H9 (cell line): ENCODE results near the gene HOXC10. TPM values are rescaled to one million over a fixed set of nuclear protein-coding genes. Genes with fewer than 3 reads are reported as not detected.

Experiments used
- DNase-seq: peaks from one replicate; pipeline ENCODE4 v3.0.0-alpha.2; 2017
- H2AFZ ChIP-seq: one replicate; pipeline ENCODE4 v1.6.1; 2013; ENCODE audit warnings: mild to moderate bottlenecking, low read length, control low read depth, moderate library complexity
- H2AK5ac ChIP-seq: 2 replicates; pipeline ENCODE4 v1.6.1; 2013; ENCODE audit warnings: low read length, control low read depth, mixed read lengths; ENCODE audit not compliant: insufficient read length
- H2BK120ac ChIP-seq: one replicate; pipeline ENCODE4 v1.6.1; 2013; ENCODE audit warnings: low read depth, mild to moderate bottlenecking, low read length, control low read depth, inconsistent platforms; ENCODE audit not compliant: poor library complexity, severe bottlenecking
- H2BK12ac ChIP-seq: 2 replicates; pipeline ENCODE4 v1.6.1; 2013; ENCODE audit warnings: low read length, control low read depth, mixed read lengths, low read depth; ENCODE audit not compliant: insufficient read length
- H2BK15ac ChIP-seq: 2 replicates; pipeline ENCODE4 v1.6.1; 2013; ENCODE audit warnings: low read depth, low read length, control low read depth
- H2BK20ac ChIP-seq: one replicate; pipeline ENCODE4 v1.6.1; 2013; ENCODE audit warnings: low read depth, mild to moderate bottlenecking, low read length, control low read depth, inconsistent platforms; ENCODE audit not compliant: poor library complexity, severe bottlenecking
- H2BK5ac ChIP-seq: 2 replicates; pipeline ENCODE4 v1.6.1; 2013; ENCODE audit warnings: low read length, control low read depth, mixed read lengths; ENCODE audit not compliant: insufficient read length
- H3K14ac ChIP-seq: 2 replicates; pipeline ENCODE4 v1.6.1; 2013; ENCODE audit warnings: low read length, control low read depth; ENCODE audit not compliant: insufficient read depth
- H3K18ac ChIP-seq: 2 replicates; pipeline ENCODE4 v1.6.1; 2013; ENCODE audit warnings: low read depth, mild to moderate bottlenecking, mixed read lengths, low read length, control low read depth; ENCODE audit not compliant: insufficient read length
- H3K23ac ChIP-seq: 2 replicates; pipeline ENCODE4 v1.6.1; 2013; ENCODE audit warnings: low read length, control low read depth, mixed read lengths, low read depth; ENCODE audit not compliant: insufficient read length
- H3K23me2 ChIP-seq: 2 replicates; pipeline ENCODE4 v1.6.1; 2013; ENCODE audit warnings: low read depth, mild to moderate bottlenecking, mixed read lengths, low read length, control low read depth; ENCODE audit not compliant: insufficient read length, poor library complexity, severe bottlenecking
- H3K27ac ChIP-seq: 2 replicates; pipeline ENCODE4 v1.5.1; 2013; ENCODE audit warnings: low read length, control low read depth, mixed read lengths, low read depth; ENCODE audit not compliant: insufficient read length
- H3K27me3 ChIP-seq: 2 replicates; pipeline ENCODE4 v1.6.1; 2013; ENCODE audit warnings: low read length, control low read depth, inconsistent platforms; ENCODE audit not compliant: insufficient read depth
- H3K4ac ChIP-seq: 2 replicates; pipeline ENCODE4 v1.6.1; 2013; ENCODE audit warnings: low read depth, mild to moderate bottlenecking, control low read depth, inconsistent platforms, low read length, moderate library complexity
- H3K4me1 ChIP-seq: 2 replicates; pipeline ENCODE4 v1.6.1; 2013; ENCODE audit warnings: low read length, control low read depth, inconsistent platforms; ENCODE audit not compliant: insufficient read depth
- H3K4me2 ChIP-seq: 2 replicates; pipeline ENCODE4 v1.6.1; 2013; ENCODE audit warnings: low read length, control low read depth, mixed read lengths; ENCODE audit not compliant: insufficient read length, insufficient read depth
- H3K56ac ChIP-seq: 2 replicates; pipeline ENCODE4 v1.6.1; 2013; ENCODE audit warnings: low read depth, mild to moderate bottlenecking, mixed read lengths, low read length, control low read depth; ENCODE audit not compliant: insufficient read length
- H3K79me1 ChIP-seq: 2 replicates; pipeline ENCODE4 v1.6.1; 2013; ENCODE audit warnings: low read depth, mild to moderate bottlenecking, moderate library complexity, low read length, control low read depth, inconsistent platforms; ENCODE audit not compliant: insufficient read depth, poor library complexity, severe bottlenecking
- H3K79me2 ChIP-seq: 2 replicates; pipeline ENCODE4 v1.6.1; 2013; ENCODE audit warnings: low read length, control low read depth, inconsistent platforms; ENCODE audit not compliant: insufficient read depth
- H3K9ac ChIP-seq: 2 replicates; pipeline ENCODE4 v1.6.1; 2013; ENCODE audit warnings: low read length, control low read depth, mixed read lengths; ENCODE audit not compliant: insufficient read length; ENCODE audit errors: extremely low read depth
- H3K9me3 ChIP-seq: one replicate; pipeline ENCODE4 v1.6.1; 2013; ENCODE audit warnings: low read depth, low read length, inconsistent platforms; ENCODE audit not compliant: control insufficient read depth
- H3T11ph ChIP-seq: one replicate; pipeline ENCODE4 v1.6.1; 2013; ENCODE audit warnings: mild to moderate bottlenecking, low read length, control low read depth, inconsistent platforms
- H4K20me1 ChIP-seq: one replicate; pipeline ENCODE4 v1.6.1; 2013; ENCODE audit not compliant: control insufficient read depth, insufficient read length, insufficient read depth
- H4K5ac ChIP-seq: 2 replicates; pipeline ENCODE4 v1.6.1; 2013; ENCODE audit warnings: low read depth, mild to moderate bottlenecking, mixed read lengths, low read length, control low read depth; ENCODE audit not compliant: insufficient read length
- H4K8ac ChIP-seq: replicated peaks from 2 replicates; pipeline ENCODE4 v1.6.1; 2013; ENCODE audit warnings: low read length, control low read depth, mixed read lengths, low read depth; ENCODE audit not compliant: insufficient read length
- H4K91ac ChIP-seq: 2 replicates; pipeline ENCODE4 v1.6.1; 2013; ENCODE audit warnings: low read depth, mild to moderate bottlenecking, moderate library complexity, mixed read lengths, low read length, control low read depth; ENCODE audit not compliant: insufficient read length
- H3K27ac Mint-ChIP-seq, 3 experiments: 2 replicates in 2 of 3; 3 replicates in 1 of 3; pipeline ENCODE4 v1.8.0; 2020 to 2021; ENCODE audit warnings: mixed read lengths in 3 of 3, mild to moderate bottlenecking in 1 of 3, moderate library complexity in 1 of 3
- H3K27me3 Mint-ChIP-seq: 2 replicates; pipeline ENCODE4 v1.8.0; 2021; ENCODE audit warnings: low read depth, mild to moderate bottlenecking, moderate library complexity, mixed read lengths
- H3K36me3 Mint-ChIP-seq, 3 experiments: 2 replicates in 2 of 3; 3 replicates in 1 of 3; pipeline ENCODE4 v1.8.0; 2020 to 2021; ENCODE audit warnings: low read depth in 3 of 3, mixed read lengths in 3 of 3; ENCODE audit not compliant: insufficient read depth in 1 of 3
- H3K4me1 Mint-ChIP-seq, 2 experiments: 2 replicates each; pipeline ENCODE4 v1.8.0; 2020; ENCODE audit warnings: mixed read lengths in 2 of 2
- H3K4me3 Mint-ChIP-seq, 2 experiments: 2 replicates in 1 of 2; 3 replicates in 1 of 2; pipeline ENCODE4 v1.8.0; 2020 to 2021; ENCODE audit warnings: mild to moderate bottlenecking in 2 of 2, mixed read lengths in 2 of 2, moderate library complexity in 1 of 2
- H3K9me3 Mint-ChIP-seq, 2 experiments: 2 replicates in 1 of 2; 3 replicates in 1 of 2; pipeline ENCODE4 v1.8.0; 2020; ENCODE audit warnings: mild to moderate bottlenecking in 2 of 2, mixed read lengths in 2 of 2, moderate library complexity in 1 of 2
- CTCF ChIP-seq: fragments of 200-600 bp; sonication (generic); conservative IDR thresholded peaks from 3 replicates; pipeline ENCODE4 v1.8.0; 2021; ENCODE audit warnings: antibody characterized with exemption, mild to moderate bottlenecking
- WGBS: extraction: QIAGEN DNeasy Blood & Tissue Kit; methylation state at CpG from one replicate; pipeline ENCODE4 v1.1.7; 2013; ENCODE audit warnings: missing lambda C conversion rate, low lambda C conversion rate, mixed read lengths; ENCODE audit not compliant: insufficient read length; ENCODE audit errors: extremely low coverage; 5-methylcytosine and 5-hydroxymethylcytosine counted together
- total RNA-seq: library from RNA; stranded (reverse); gene quantifications from 2 replicates; pipeline ENCODE4 v1.2.1, GENCODE V29; 2021

HOXC10 gene
- total RNA-seq, 1 experiment from 2014 or later = not detected

DNA sequence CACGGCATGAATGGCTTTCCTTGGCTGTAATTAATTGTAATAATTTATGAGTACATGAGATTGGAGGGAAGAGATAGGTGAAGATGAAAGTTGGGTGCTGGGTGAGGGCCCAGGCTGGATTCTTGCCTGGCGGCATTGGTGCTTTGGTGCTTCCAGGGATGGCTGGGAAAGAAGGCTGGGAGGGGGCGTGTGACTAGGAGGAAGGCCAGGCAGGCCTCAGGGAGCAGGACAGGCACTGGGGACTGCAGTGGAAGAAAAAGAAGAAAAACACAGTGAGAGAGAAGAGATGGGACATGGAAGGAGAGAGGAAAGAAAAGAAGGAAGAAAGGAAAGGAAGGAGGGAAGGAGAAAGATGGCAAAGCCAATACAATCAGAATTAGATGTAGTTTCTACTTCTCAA lies 18.7 kb downstream of the HOXC10 start:
- H3K79me2 ChIP-seq = no peaks in the 10 kb centered on the region
- no peak overlapping the region for H2BK12ac ChIP-seq
- no peak overlapping the region for H2AFZ ChIP-seq
- no peaks in the 10 kb centered on the region for H4K20me1 ChIP-seq
- H2BK120ac ChIP-seq = no peak overlapping the region
- Mint-ChIP-seq H3K4me3 (no peak overlapping the region; a peak in 1 of 5 replicates), H3K36me3 (no peaks in the 10 kb centered on the region), H3K4me1 (peaks cover 4 to 10% of the 10 kb centered on the region in 2 experiments; a peak in 3 of 4 replicates), H3K27ac (no peak overlapping the region), H3K9me3 (peaks cover 4 to 9% of the 10 kb centered on the region in 2 experiments; a peak in 3 of 5 replicates), H3K27me3 (peaks cover 100% of the 10 kb centered on the region)
- no peaks in the 10 kb centered on the region for H3K9me3 ChIP-seq
- H4K91ac ChIP-seq = no peak overlapping the region
- H3K4me1 ChIP-seq = no peaks in the 10 kb centered on the region
- no peak overlapping the region for H3K23ac ChIP-seq
- no peak for TF ChIP-seq CTCF
- H2BK15ac ChIP-seq = no peak overlapping the region
- H3K27ac ChIP-seq = no peak overlapping the region
- no peaks in the 10 kb centered on the region for H3K79me1 ChIP-seq
- peaks cover 97% of the 10 kb centered on the region for H3K27me3 ChIP-seq
- H3K14ac ChIP-seq = no peak overlapping the region
- no peak overlapping the region for H3K4ac ChIP-seq
- no peak overlapping the region for H2BK5ac ChIP-seq
- H3T11ph ChIP-seq = no peak overlapping the region
- H3K9ac ChIP-seq = no peak overlapping the region
- no peak overlapping the region for H2BK20ac ChIP-seq
- no peak for DNase-seq
- H3K4me2 ChIP-seq = no peak overlapping the region
- no peaks in the 10 kb centered on the region for H3K23me2 ChIP-seq
- H4K8ac ChIP-seq = no peak overlapping the region
- WGBS = no CpG with 5 or more reads among the region's 3 CpGs
- no peak overlapping the region for H4K5ac ChIP-seq
- H2AK5ac ChIP-seq = no peak overlapping the region
- no peak overlapping the region for H3K18ac ChIP-seq
- H3K56ac ChIP-seq = no peak overlapping the region
